ENCODE results near the gene EBPL. TPM values are rescaled to one million over a fixed set of nuclear protein-coding genes. Genes with fewer than 3 reads are reported as not detected.

EBPL gene
- total RNA-seq, 1 donor from 2014 or later: 82.9 TPM

DNA sequence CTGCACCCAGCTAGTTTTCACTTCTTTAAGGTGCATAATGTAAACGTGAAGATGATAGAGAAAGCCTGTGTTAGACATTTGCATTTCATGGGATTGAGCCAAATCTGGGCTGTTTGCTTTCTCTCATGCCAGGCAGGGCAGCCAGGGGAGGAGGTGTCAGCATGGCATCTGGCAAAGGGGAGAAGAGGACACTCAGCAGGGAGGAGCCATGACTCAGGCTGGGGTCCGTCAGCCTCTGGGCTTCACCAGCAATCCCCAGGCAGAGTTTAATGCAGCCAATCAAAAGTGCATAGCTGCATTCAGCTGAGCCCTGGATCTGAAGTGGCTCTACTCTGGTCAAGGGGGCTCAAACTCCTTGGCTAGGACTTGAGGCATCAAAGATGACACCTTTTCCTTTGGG is 23.5 kb downstream of the EBPL start:
- peaks cover 12% of the 10 kb centered on the region for H3F3A ChIP-seq (ENCODE audit: low read depth)
- no peaks in the 10 kb centered on the region for H3K36me3 ChIP-seq
- H3K4me1 ChIP-seq: peaks cover 5% of the 10 kb centered on the region
- H3K79me2 ChIP-seq (ENCODE audit: low read depth): no peaks in the 10 kb centered on the region
- Mint-ChIP-seq H3K27ac (no peak overlapping the region), H3K9me3 (no peaks in the 10 kb centered on the region), H3K4me1 (peaks cover 25% of the 10 kb centered on the region), H3K4me3 (no peak overlapping the region), H3K27me3 (ENCODE audit: insufficient read depth, low read depth) (peaks cover 6% of the 10 kb centered on the region), H3K36me3 (peaks cover 34% of the 10 kb centered on the region)
- H3K4me2 ChIP-seq: no peak overlapping the region
- no peak for DNase-seq (ENCODE audit: low spot score)
- H3K9me3 ChIP-seq (ENCODE audit: low read depth): no peaks in the 10 kb centered on the region
- no peak overlapping the region for H3K4me3 ChIP-seq
- H4K20me1 ChIP-seq (ENCODE audit: low read depth): peaks cover 76% of the 10 kb centered on the region
- peaks cover 51% of the 10 kb centered on the region for H3K27me3 ChIP-seq
- no peak overlapping the region for H2AFZ ChIP-seq (replicated peaks)
- H3K27ac ChIP-seq: no peak overlapping the region
- no peak overlapping the region for H3K9ac ChIP-seq
- TF ChIP-seq, protein P1, sequence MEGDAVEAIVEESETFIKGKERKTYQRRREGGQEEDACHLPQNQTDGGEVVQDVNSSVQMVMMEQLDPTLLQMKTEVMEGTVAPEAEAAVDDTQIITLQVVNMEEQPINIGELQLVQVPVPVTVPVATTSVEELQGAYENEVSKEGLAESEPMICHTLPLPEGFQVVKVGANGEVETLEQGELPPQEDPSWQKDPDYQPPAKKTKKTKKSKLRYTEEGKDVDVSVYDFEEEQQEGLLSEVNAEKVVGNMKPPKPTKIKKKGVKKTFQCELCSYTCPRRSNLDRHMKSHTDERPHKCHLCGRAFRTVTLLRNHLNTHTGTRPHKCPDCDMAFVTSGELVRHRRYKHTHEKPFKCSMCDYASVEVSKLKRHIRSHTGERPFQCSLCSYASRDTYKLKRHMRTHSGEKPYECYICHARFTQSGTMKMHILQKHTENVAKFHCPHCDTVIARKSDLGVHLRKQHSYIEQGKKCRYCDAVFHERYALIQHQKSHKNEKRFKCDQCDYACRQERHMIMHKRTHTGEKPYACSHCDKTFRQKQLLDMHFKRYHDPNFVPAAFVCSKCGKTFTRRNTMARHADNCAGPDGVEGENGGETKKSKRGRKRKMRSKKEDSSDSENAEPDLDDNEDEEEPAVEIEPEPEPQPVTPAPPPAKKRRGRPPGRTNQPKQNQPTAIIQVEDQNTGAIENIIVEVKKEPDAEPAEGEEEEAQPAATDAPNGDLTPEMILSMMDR (IDR thresholded peaks at IDR 0.05): no peak
- TF ChIP-seq EZH2 (IDR thresholded peaks at IDR 0.05) (no peak), EZH2phosphoT487 (IDR thresholded peaks at IDR 0.05) (no peak)

DNA sequence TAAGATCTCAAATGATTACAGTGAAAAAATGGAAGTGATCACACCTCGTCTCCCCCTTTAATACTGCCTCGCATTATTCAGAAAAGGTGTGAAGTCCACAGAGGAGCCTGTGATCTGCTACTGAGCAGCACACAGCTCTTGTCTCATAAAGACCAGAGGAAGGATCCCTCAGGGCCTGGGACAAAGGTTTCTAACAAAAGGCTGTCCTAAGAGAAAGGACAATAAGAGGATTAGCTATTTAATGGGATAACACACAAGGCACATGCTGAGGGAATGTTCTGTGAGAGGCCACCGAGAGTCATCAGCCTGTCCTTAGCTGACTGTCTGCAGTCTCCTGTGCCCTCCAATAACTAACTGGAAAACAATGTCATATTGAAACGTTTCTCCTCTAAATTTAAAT is 26.7 kb downstream of the EBPL start:
- Histone ChIP-seq H4K20me1 (ENCODE audit: low read depth) (peaks cover 84% of the 10 kb centered on the region), H3K4me2 (no peak overlapping the region), H3F3A (ENCODE audit: low read depth) (peaks cover 12% of the 10 kb centered on the region), H3K4me3 (no peak overlapping the region), H3K79me2 (ENCODE audit: low read depth) (no peaks in the 10 kb centered on the region), H3K27me3 (peaks cover 82% of the 10 kb centered on the region), H3K27ac (no peak overlapping the region), H2AFZ (replicated peaks) (no peak overlapping the region), H3K36me3 (no peaks in the 10 kb centered on the region), H3K9ac (no peak overlapping the region), H3K9me3 (ENCODE audit: low read depth) (no peaks in the 10 kb centered on the region), H3K4me1 (peaks cover 5% of the 10 kb centered on the region)
- H3K4me3 Mint-ChIP-seq: peak overlapping the region; percentile 12
- peaks cover 7% of the 10 kb centered on the region for H3K27me3 Mint-ChIP-seq (ENCODE audit: insufficient read depth, low read depth)
- TF ChIP-seq, protein P1 (IDR thresholded peaks at IDR 0.05): no peak
- TF ChIP-seq EZH2phosphoT487 (IDR thresholded peaks at IDR 0.05): peak; percentile 99
- peaks cover 49% of the 10 kb centered on the region for H3K36me3 Mint-ChIP-seq
- peak; percentile 87 for DNase-seq (ENCODE audit: low spot score)
- H3K9me3 Mint-ChIP-seq: no peaks in the 10 kb centered on the region
- H3K27ac Mint-ChIP-seq: no peak overlapping the region
- H3K4me1 Mint-ChIP-seq: peaks cover 10% of the 10 kb centered on the region

DNA sequence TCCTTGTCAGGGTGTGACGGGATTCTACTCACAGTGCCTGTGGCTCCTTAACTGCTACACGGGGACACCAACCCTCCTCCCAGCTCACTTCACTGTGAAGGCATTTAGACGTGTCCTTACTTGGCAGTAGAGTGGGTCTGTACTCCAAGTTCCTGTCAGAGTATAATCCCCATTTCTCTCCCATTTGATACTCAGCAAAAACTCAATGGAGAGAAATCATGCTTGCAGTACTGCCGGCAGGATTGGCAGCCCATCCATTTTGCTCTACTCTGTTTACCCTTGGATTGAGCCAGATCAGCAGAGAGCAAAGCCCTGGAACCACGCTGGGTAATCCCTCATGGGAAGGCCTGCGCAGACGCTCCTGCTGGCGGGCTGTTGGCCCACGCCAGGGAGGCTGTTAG is 34.0 kb downstream of the EBPL start:
- no peak overlapping the region for H3K4me3 Mint-ChIP-seq
- Histone ChIP-seq H3K4me1 (peaks cover 7% of the 10 kb centered on the region), H2AFZ (replicated peaks) (no peak overlapping the region), H4K20me1 (ENCODE audit: low read depth) (peaks cover 42% of the 10 kb centered on the region), H3K4me2 (no peak overlapping the region), H3K4me3 (no peak overlapping the region), H3K9me3 (ENCODE audit: low read depth) (no peaks in the 10 kb centered on the region), H3K27me3 (peaks cover 47% of the 10 kb centered on the region), H3K79me2 (ENCODE audit: low read depth) (no peaks in the 10 kb centered on the region), H3K36me3 (no peaks in the 10 kb centered on the region), H3F3A (ENCODE audit: low read depth) (peaks cover 8% of the 10 kb centered on the region), H3K27ac (no peak overlapping the region), H3K9ac (no peak overlapping the region)
- H3K4me1 Mint-ChIP-seq: peaks cover 30% of the 10 kb centered on the region
- H3K27me3 Mint-ChIP-seq (ENCODE audit: insufficient read depth, low read depth): peaks cover 4% of the 10 kb centered on the region
- peaks cover 18% of the 10 kb centered on the region for H3K36me3 Mint-ChIP-seq
- DNase-seq (ENCODE audit: low spot score): peak; percentile 73
- TF ChIP-seq, protein P1 (IDR thresholded peaks at IDR 0.05): no peak
- TF ChIP-seq EZH2 (IDR thresholded peaks at IDR 0.05): no peak
- TF ChIP-seq EZH2phosphoT487 (IDR thresholded peaks at IDR 0.05): no peak
- H3K27ac Mint-ChIP-seq: no peak overlapping the region
- no peaks in the 10 kb centered on the region for H3K9me3 Mint-ChIP-seq

Data from neural progenitor cell (in vitro differentiated cells).